UCSD-AML1 (cell line): ENCODE data around the gene MLLT10.
A peak's percentile ranks its signal among the peaks of the same experiment; 100 is the strongest.
"Not testable (repeated sequence)": the region's sequence is repeated elsewhere in the genome, so short reads cannot be mapped to it uniquely, and the experiment has no call there.

Experiments
- DNase-seq: peaks from one replicate; lab custom pipeline; 2025; ENCODE audit not compliant: unreplicated experiment; lab: John Stamatoyannopoulos, UW

Gene MLLT10

GRCh38 chr10:21692916-21693315, 158.9 kb downstream of the MLLT10 start:
- DNase-seq: no peak

DNA sequence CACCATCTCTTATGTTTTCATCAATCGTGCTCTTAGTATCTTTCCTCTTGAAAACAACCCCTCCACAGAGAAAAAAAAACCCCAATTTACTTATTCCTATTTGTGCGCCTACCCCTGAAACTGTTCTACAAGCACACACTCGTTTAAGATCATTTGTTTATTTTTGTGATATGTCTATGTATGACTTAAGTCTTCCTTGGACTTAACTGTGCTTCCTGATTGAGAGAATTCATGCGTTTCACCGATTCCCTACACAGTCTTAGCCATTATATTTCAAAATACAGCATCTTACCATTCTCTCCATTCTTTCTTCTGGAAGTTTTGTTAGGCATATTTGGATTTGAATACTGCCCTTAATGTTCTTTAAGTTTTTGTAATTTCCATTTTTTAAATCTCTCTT, 159.4 kb downstream of the MLLT10 start:
- no peak for DNase-seq

- DNase-seq: no peak
Measured at GRCh38 chr10:21694631-21695030, 160.6 kb downstream of the MLLT10 start.

- DNase-seq: no peak
Measured at GRCh38 chr10:21696302-21696701, 162.3 kb downstream of the MLLT10 start.

GRCh38 chr10:21699575-21699974, 165.5 kb downstream of the MLLT10 start:
- DNase-seq: no peak

DNA sequence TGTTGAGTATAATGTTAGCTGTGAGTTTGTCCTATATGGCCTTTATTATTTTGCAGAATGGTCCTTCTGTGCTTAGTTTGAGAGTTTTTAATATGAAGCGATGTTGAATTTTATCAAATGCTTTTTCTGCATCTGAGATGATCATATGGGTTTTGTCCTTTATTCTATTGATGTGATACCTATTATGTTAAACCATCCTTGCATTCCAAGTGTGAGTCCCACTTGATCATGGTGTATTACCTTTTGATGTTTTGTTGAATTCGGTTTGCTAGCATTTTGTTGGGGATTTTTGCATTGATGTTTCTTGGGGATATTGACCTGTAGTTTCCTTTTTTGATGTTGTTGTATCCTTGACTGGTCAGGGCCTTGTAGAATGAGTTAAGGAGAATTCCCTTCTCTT, 166.4 kb downstream of the MLLT10 start:
- no peak for DNase-seq

- no peak for DNase-seq
Measured at GRCh38 chr10:21702633-21703111, 168.6 kb downstream of the MLLT10 start.

GRCh38 chr10:21705142-21705827, 171.3 kb downstream of the MLLT10 start:
- no peak for DNase-seq

- no peak for DNase-seq
Measured at GRCh38 chr10:21705828-21706176, 171.8 kb downstream of the MLLT10 start.

DNA sequence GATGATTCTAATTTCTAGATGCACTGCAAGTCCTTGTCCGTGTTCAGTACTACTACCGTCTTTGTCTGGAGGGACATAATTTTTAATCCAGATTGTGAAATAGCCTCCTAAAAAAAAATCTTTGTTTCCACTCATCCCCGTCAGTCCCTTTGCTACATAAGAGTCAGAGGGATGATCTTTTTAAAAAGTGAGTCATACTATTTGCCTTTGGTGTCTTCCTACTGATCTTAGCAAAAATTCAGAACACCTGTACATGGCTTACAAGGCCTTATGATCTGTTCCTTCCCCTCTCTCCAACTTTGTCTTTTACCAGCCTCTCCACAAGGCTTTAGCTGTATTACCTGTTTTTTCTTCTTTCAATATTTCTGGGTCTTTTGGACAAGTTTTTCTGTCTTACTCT, 173.5 kb downstream of the MLLT10 start:
- DNase-seq: no peak

DNA sequence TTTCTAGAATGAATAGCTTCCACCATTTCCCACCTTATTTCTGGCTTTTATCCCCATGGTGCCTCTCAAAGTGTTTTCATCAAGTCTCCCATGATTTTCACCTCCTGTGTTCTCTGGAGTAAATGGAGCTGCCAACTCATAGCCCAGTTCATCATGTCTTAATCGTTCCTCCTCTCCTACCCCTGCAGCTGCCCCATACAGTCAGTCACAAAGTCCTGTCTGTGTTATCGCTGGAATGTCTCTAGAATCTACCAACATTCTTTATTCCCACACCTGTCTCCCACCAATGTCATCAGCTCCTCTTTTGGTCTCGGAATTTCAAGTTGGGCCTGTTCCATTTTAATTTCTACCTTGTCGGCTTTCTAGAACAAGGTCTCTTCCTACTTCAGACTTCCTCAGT, 178.9 kb downstream of the MLLT10 start:
- no peak for DNase-seq

DNA sequence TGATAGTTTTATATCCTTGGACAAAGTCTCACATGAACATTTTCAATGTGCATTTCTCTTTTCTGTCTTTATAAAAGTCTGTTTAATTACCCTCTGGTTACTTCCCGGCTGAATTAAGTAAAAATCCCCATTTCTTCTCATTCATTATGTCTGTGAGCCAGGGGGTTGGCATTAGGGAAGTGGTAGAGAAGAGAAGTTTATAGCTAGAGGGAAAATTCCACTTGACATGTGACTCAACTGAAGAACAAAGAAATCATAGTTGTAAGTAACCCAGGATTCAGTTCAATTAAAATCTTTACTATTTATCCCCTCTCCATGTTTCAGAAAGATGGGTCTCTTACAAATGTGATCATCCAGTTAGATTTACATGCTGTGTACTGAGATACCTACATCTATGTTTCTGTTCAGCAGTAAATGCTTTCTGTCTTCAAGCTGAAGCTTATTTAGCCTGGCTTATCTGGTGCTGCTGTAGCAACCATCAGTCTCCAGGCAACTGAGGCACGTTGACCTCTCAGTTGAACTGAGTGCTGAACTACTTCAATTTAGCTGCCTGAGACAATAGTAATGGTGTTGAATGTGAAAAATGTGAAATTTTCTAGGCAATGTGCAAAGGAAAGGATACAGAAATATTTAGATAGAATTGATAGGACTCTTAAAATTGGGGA, 181.6 kb downstream of the MLLT10 start:
- DNase-seq: no peak

- DNase-seq: not testable (repeated sequence)
Measured at GRCh38 chr10:21717437-21718054, 183.5 kb downstream of the MLLT10 start.

- DNase-seq: no peak
Measured at GRCh38 chr10:21719502-21719901, 185.5 kb downstream of the MLLT10 start.

DNA sequence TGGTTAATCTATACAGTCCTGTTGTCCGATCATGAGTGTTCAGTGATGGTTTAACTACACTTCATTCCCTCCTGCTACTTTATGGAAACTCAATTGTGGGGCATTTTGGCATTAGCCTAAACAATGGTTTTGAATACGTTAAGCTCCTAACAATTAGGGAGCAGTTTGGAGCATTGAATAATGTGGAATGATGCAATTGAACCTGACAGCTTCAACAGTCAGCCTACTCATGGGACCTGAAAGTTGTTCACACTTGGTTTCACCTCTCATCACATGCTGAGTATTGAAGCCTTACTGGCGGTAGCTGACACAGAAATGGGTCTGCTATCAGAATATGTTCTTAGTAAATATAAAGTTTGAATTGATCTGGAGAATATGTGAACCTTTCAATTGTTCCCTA, 186.1 kb downstream of the MLLT10 start:
- no peak for DNase-seq

DNA sequence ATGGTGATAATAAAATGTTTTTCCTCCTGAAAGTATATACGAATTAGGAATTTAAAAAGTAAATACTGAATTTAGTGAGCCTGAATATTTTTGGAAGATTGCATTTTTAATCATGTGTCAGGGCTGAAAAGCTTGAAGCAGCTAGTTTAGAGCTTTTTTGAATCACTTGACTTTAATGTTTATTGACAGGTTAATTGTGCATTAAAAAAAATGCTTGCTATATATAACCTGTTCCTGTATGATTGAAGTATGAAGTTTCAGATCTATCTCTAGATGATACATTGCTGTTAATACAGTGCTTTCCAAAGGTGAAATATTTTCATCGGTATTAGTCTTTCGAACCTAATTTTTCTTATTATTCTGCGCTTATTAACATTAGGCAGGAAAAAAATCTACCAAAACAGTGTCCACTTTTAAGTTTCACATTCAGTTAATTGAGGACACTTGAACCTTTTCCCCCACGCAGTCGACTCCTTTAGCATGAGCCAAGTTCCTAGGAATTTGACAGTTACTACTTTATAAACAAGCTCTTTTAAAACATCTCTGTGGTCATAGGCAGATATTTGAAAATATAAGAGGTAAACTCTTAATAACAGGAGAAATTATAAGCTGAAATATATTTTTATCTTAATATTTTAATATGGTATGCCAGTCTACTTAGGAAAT, 187.1 kb downstream of the MLLT10 start:
- no peak for DNase-seq

DNA sequence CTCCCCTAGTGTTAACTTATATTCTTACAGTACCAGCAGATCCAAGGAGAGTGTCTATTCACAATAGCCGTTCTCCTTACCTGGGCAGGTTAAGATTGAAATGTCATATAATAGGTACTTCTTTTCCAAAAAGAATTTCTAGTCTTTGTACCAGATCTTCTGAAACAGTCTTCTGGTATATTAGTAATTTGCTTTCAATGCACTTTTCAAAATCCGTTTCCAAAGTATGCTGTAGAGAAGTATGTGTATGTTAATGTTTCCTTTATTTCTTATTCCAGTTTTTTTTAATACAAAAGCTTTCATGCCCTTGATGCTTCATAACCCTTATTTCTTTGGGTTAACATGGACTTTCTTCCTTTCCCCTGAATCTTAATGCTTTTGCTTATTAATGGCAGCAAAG, 188.2 kb downstream of the MLLT10 start:
- no peak for DNase-seq

DNA sequence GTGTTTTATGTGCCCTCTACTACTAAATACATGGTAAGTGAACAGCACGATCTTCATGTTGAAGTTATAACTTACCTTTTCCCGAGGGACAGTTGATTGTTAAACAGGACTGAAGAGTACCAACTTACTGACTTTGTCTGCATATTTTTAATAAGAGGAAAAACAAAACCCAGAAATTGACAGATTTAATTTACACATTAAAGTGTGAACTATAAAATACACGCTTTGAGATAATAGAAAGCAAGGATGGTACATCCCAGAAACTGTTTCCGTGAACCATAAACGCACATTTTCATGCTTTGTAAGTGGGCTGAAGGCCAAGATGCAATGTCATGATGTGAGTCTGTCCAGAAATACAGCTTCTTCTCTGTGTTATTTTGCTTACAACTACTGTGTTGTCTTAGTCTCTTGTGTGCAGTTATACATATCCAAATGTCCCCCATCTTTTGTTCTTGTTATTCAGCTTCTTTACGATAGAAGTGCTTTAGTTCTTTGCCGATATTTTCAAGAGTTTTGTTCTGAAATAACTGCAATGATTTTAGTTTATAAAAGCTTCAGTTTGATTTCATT, 190.1 kb downstream of the MLLT10 start:
- DNase-seq: no peak

DNA sequence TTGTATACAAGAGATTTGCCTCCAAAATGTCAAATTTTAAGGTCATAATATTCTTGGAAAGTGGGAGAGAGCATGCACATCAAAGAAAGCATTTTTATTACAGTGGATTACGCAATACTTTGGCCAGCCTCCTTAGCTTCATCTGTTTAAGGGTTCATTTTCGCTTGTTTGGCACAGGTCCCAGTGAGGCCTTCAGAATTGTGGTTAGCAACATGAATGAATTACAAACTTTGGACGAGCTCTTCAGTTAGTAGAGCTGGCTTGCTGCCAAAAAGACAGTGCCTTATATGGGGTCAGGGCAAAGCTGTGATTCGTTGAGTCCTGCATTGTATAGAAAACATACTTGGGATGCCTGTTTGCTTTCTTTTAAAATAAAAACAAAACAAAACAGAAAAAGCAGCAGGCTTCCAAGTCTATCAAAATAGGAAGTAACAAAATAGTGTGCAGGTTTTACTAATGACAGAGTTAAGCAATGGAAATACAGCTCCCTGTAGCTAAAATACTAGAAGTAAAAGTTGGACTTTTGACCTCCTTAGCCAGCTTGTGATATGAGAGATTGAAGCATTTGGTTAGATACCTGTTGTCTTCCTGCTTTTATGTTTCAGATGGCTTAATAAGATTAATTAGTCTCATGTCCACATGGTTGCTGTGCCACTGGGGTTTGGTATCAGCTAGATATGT, 190.8 kb downstream of the MLLT10 start:
- DNase-seq: peak; percentile 48

- no peak for DNase-seq
Measured at GRCh38 chr10:21726601-21727225, 192.7 kb downstream of the MLLT10 start.
